HEK293T (cell line): ENCODE measurements around the gene DLG2.

ENCODE experiments used
- CTCF ChIA-PET: fragments of 350-600 bp; formaldehyde crosslinking; extraction: SDS; loops from one replicate; lab custom pipeline; 2021; ENCODE audit warnings: antibody characterized with exemption, inconsistent platforms; lab: Yijun Ruan, JAX
- POLR2A ChIA-PET: fragments of 350-600 bp; formaldehyde crosslinking; extraction: SDS; loops from one replicate; lab custom pipeline; 2020; ENCODE audit warnings: antibody characterized with exemption, inconsistent platforms; lab: Yijun Ruan, JAX
- DNase-seq: peaks from one replicate; pipeline ENCODE4 v3.0.0; 2012; ENCODE audit warnings: mixed read lengths; ENCODE audit errors: extremely low spot score
- ARNT ChIP-seq: fragments of 450-650 bp; IDR thresholded peaks from 2 replicates; pipeline ENCODE4 v1.6.1; 2017; ENCODE audit warnings: mild to moderate bottlenecking
- BHLHE40 ChIP-seq: fragments of 450-650 bp; IDR thresholded peaks from 2 replicates; pipeline ENCODE4 v1.6.1; 2016; ENCODE audit warnings: mild to moderate bottlenecking, moderate library complexity, borderline replicate concordance
- CTBP1 ChIP-seq: fragments of 450-650 bp; IDR thresholded peaks from 2 replicates; pipeline ENCODE4 v1.6.1; 2016; ENCODE audit warnings: borderline replicate concordance
- ELF4 ChIP-seq: fragments of 450-650 bp; IDR thresholded peaks from 2 replicates; pipeline ENCODE4 v1.6.1; 2017; ENCODE audit warnings: antibody characterized with exemption
- FOXA1 ChIP-seq: fragments of 450-650 bp; IDR thresholded peaks from 2 replicates; pipeline ENCODE4 v1.6.1; 2016; ENCODE audit warnings: mild to moderate bottlenecking
- FOXK2 ChIP-seq: fragments of 450-650 bp; IDR thresholded peaks from 2 replicates; pipeline ENCODE4 v1.6.1; 2016; ENCODE audit warnings: mild to moderate bottlenecking
- FOXM1 ChIP-seq: fragments of 450-650 bp; IDR thresholded peaks from 2 replicates; pipeline ENCODE4 v1.6.1; 2017; ENCODE audit warnings: mild to moderate bottlenecking, borderline replicate concordance
- HDGF ChIP-seq: fragments of 450-650 bp; IDR thresholded peaks from 2 replicates; pipeline ENCODE4 v1.6.1; 2017; ENCODE audit warnings: antibody characterized with exemption, borderline replicate concordance
- L3MBTL2 ChIP-seq: fragments of 450-650 bp; conservative IDR thresholded peaks from 2 replicates; pipeline ENCODE4 v1.6.1; 2016; ENCODE audit warnings: mild to moderate bottlenecking
- LEF1 ChIP-seq: fragments of 450-650 bp; IDR thresholded peaks from 2 replicates; pipeline ENCODE4 v1.6.1; 2017; ENCODE audit warnings: mild to moderate bottlenecking, borderline replicate concordance
- NFRKB ChIP-seq: fragments of 450-650 bp; IDR thresholded peaks from 2 replicates; pipeline ENCODE4 v1.6.1; 2016; ENCODE audit warnings: mild to moderate bottlenecking, moderate library complexity
- PKNOX1 ChIP-seq: fragments of 450-650 bp; IDR thresholded peaks from 2 replicates; pipeline ENCODE4 v1.6.1; 2016
- SP1 ChIP-seq: fragments of 450-650 bp; IDR thresholded peaks from 2 replicates; pipeline ENCODE4 v1.6.1; 2017
- SUZ12 ChIP-seq: fragments of 450-650 bp; IDR thresholded peaks from 2 replicates; pipeline ENCODE4 v1.6.1; 2016; ENCODE audit warnings: mild to moderate bottlenecking
- TARDBP ChIP-seq: fragments of 450-650 bp; IDR thresholded peaks from 2 replicates; pipeline ENCODE4 v1.6.1; 2016
- ZNF384 ChIP-seq: fragments of 450-650 bp; IDR thresholded peaks from 2 replicates; pipeline ENCODE4 v1.6.1; 2016

Gene DLG2

GRCh38 chr11:83546368-83546767 is 2080.8 kb downstream of the DLG2 start:
- ChIA-PET POLR2A (no interaction called here), CTCF (no interaction called here)
- DNase-seq: no peak
- TF ChIP-seq HDGF (no peak), ZNF384 (no peak), FOXA1 (no peak), FOXM1 (no peak), BHLHE40 (no peak), ELF4 (no peak), L3MBTL2 (no peak), TARDBP (no peak), LEF1 (no peak), SUZ12 (no peak), PKNOX1 (no peak), ARNT (no peak), SP1 (no peak), NFRKB (no peak), FOXK2 (no peak), CTBP1 (no peak)

DNA sequence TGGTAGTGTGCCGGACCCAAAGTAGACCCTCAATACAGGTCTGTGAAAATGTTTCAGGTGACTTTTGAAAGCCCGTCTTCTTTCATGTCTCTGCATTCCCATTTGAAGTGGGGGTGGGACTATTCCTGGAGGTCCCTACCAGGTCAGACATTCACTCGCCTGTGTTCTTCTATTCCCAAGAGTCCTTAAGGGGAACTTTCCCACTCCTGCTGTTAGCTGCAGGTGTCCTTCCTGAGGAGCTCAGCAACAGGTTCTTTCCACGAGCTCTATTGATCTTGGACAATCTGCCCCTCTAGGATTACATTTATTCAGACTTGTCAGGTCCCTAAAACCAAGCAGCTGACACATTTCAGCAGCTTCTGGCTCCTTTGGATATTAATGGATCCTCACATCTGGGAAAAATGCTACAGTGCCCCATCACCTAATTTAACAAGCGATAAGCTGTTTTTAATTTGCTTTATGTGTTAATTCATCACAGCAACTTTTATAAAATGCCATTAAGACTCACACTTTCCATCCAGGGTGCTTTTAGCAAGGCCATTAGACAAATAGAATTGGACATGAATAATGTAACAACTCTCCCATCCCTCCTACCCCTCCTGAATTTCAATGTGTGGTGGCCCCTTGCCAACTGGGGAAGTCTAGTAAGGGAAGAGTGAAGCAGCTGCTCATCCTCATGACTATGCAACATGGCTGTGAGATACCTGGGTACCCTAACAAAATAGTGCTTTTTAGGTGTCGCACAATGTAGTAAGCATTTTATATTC is 2081.5 kb downstream of the DLG2 start:
- ChIA-PET CTCF (no interaction called here), POLR2A (interaction anchor here (0.6 kb wide), 1 partner anchor 55 kb away, joined by 3 read pairs; no protein-coding TSS in a partner anchor)
- TF ChIP-seq FOXM1 (no peak), ELF4 (no peak), HDGF (no peak), FOXK2 (no peak), PKNOX1 (no peak), TARDBP (no peak), SUZ12 (no peak), BHLHE40 (no peak), NFRKB (no peak), ARNT (no peak), L3MBTL2 (no peak), ZNF384 (no peak), FOXA1 (no peak), SP1 (no peak), LEF1 (no peak), CTBP1 (no peak)
- DNase-seq: no peak

DNA sequence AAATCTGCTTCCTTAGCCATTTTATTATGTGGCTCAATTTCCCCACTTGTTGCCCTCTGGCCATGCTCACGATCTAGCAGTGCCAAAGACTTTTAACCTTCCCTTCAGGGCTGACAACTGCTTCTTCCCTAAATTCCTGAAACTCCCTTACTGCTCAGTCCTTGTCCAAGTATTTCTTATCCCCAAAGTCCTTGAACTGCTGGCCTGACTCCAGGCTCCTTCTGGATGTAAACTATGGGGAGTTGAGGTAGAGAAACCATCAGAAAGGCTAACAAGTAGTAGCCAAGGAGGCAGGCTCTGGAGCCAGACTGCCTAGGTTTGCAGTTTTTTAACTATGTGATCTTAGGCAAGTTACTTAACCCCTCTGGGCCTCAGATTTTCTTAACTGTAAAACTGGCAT is 2082.3 kb downstream of the DLG2 start:
- ChIA-PET CTCF (no interaction called here), POLR2A (no interaction called here)
- no peak for TF ChIP-seq FOXK2
- no peak for TF ChIP-seq PKNOX1
- no peak for TF ChIP-seq SP1
- DNase-seq: no peak

GRCh38 chr11:83543706-83544439 is 2083.3 kb downstream of the DLG2 start:
- CTCF ChIA-PET: no interaction called here
- no peak for TF ChIP-seq TARDBP
- TF ChIP-seq FOXA1: no peak
- no peak for TF ChIP-seq HDGF
- TF ChIP-seq L3MBTL2: no peak
- no peak for TF ChIP-seq SUZ12
- TF ChIP-seq ARNT: no peak
- no peak for TF ChIP-seq ELF4
- TF ChIP-seq NFRKB: no peak
- no peak for TF ChIP-seq LEF1
- TF ChIP-seq BHLHE40: no peak
- no peak for TF ChIP-seq CTBP1
- TF ChIP-seq FOXM1: no peak
- POLR2A ChIA-PET: no interaction called here

DNA sequence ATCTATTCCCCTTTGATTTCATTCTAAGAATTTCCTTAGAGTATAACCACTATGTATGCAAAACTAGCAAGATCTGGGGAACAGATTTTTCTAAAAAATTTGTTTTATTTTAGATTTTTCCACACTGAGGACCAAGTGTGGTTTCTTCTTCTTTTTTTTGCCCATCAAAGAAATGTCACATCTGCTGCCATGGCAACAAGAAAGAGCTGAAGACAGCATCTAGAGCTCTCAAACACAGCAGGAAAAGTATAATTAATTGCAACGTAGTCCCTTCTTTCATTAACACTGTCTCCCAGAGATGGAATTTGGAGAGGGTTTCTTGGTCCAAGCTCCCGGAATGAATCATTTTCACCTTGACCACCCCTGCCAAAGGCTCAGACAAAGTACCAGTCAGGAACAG is 2084.3 kb downstream of the DLG2 start:
- DNase-seq: no peak
- ChIA-PET CTCF (no interaction called here), POLR2A (no interaction called here)
- TF ChIP-seq NFRKB: no peak
- TF ChIP-seq ELF4: no peak
- no peak for TF ChIP-seq FOXA1
- TF ChIP-seq BHLHE40: no peak
- no peak for TF ChIP-seq ARNT
- no peak for TF ChIP-seq SUZ12
- TF ChIP-seq L3MBTL2: no peak
- no peak for TF ChIP-seq FOXM1
- no peak for TF ChIP-seq ZNF384
- TF ChIP-seq TARDBP: no peak
- TF ChIP-seq SP1: no peak
- TF ChIP-seq LEF1: no peak
- no peak for TF ChIP-seq CTBP1
- TF ChIP-seq FOXK2: no peak
- no peak for TF ChIP-seq HDGF
- no peak for TF ChIP-seq PKNOX1

More at GRCh38 chr11:83543706-83544439, 2083.3 kb downstream of the DLG2 start:
- no peak for DNase-seq
